Measurements from ENCODE around the gene TBC1D22A. TPM values are rescaled to one million over a fixed set of nuclear protein-coding genes. Genes with fewer than 3 reads are reported as not detected.

The TBC1D22A gene
- total RNA-seq, 6 experiments from 2014 or later: 10.9 to 18.1 (median 14.0) TPM

- no peak overlapping the region for H3K27ac ChIP-seq
- no peak overlapping the region for H3K4me3 ChIP-seq
- 93% methylated on average over 11 of the region's 19 CpGs for WGBS (ENCODE audit: insufficient coverage, low coverage, low lambda C conversion rate, missing lambda C conversion rate)
- DNase-seq (peak in 1 of 3 donors; percentile 39), ATAC-seq (no peak)
- H3K36me3 ChIP-seq: no peaks in the 10 kb centered on the region
- no peaks in the 10 kb centered on the region for H3K27me3 ChIP-seq
- no peak for TF ChIP-seq POLR2A (IDR thresholded peaks at IDR 0.05)
- TF ChIP-seq CTCF (IDR thresholded peaks at IDR 0.05): no peak
- no peaks in the 10 kb centered on the region for H3K9me3 ChIP-seq
- intact Hi-C loops (cut with DNase I): no loop called here
- no peaks in the 10 kb centered on the region for H3K4me1 ChIP-seq
Measured at GRCh38 chr22:46956498-46957215, 194.2 kb downstream of the TBC1D22A start.

GRCh38 chr22:46957521-46957920 is 195.1 kb downstream of the TBC1D22A start:
- Histone ChIP-seq H3K9me3 (no peaks in the 10 kb centered on the region), H3K4me1 (no peaks in the 10 kb centered on the region), H3K27me3 (no peaks in the 10 kb centered on the region), H3K4me3 (no peak overlapping the region), H3K36me3 (no peaks in the 10 kb centered on the region), H3K27ac (no peak overlapping the region)
- WGBS (ENCODE audit: insufficient coverage, low coverage, low lambda C conversion rate, missing lambda C conversion rate): 79% methylated on average over 5 of the region's 12 CpGs
- no peak for ATAC-seq
- no peak for DNase-seq
- TF ChIP-seq POLR2A (IDR thresholded peaks at IDR 0.05) (no peak), CTCF (IDR thresholded peaks at IDR 0.05) (no peak)
- intact Hi-C loops (cut with DNase I): no loop called here

GRCh38 chr22:46958191-46958590 is 195.7 kb downstream of the TBC1D22A start:
- TF ChIP-seq CTCF (IDR thresholded peaks at IDR 0.05) (no peak), POLR2A (IDR thresholded peaks at IDR 0.05) (no peak)
- WGBS (ENCODE audit: insufficient coverage, low coverage, low lambda C conversion rate, missing lambda C conversion rate): 89% methylated on average over 3 of the region's 10 CpGs
- intact Hi-C loops (cut with DNase I): no loop called here

GRCh38 chr22:46958658-46959057 is 196.2 kb downstream of the TBC1D22A start:
- no peaks in the 10 kb centered on the region for H3K36me3 ChIP-seq
- DNase-seq (no peak), ATAC-seq (no peak)
- intact Hi-C loops (cut with DNase I): no loop called here
- WGBS (ENCODE audit: insufficient coverage, low coverage, low lambda C conversion rate, missing lambda C conversion rate): 92% methylated on average over 8 of the region's 10 CpGs
- H3K4me1 ChIP-seq: no peaks in the 10 kb centered on the region
- H3K27me3 ChIP-seq: no peaks in the 10 kb centered on the region
- no peak overlapping the region for H3K27ac ChIP-seq
- no peaks in the 10 kb centered on the region for H3K9me3 ChIP-seq
- no peak overlapping the region for H3K4me3 ChIP-seq
- TF ChIP-seq POLR2A (IDR thresholded peaks at IDR 0.05): no peak

More at GRCh38 chr22:46958191-46958590, 195.7 kb downstream of the TBC1D22A start:
- H3K4me1 ChIP-seq: no peaks in the 10 kb centered on the region
- no peaks in the 10 kb centered on the region for H3K36me3 ChIP-seq
- H3K27ac ChIP-seq: no peak overlapping the region
- H3K9me3 ChIP-seq: no peaks in the 10 kb centered on the region
- ATAC-seq (no peak), DNase-seq (peak in 1 of 3 donors; percentile 46)
- no peak overlapping the region for H3K4me3 ChIP-seq
- no peaks in the 10 kb centered on the region for H3K27me3 ChIP-seq

- TF ChIP-seq CTCF (IDR thresholded peaks at IDR 0.05) (no peak), POLR2A (IDR thresholded peaks at IDR 0.05) (no peak)
- ATAC-seq: peak in 1 of 4 donors; percentile 29
- H3K27me3 ChIP-seq: no peaks in the 10 kb centered on the region
- intact Hi-C loops (cut with DNase I): no loop called here
- no peaks in the 10 kb centered on the region for H3K9me3 ChIP-seq
- H3K27ac ChIP-seq: no peak overlapping the region
- 40% methylated on average over 1 of the region's 13 CpGs for WGBS (ENCODE audit: insufficient coverage, low coverage, low lambda C conversion rate, missing lambda C conversion rate)
- H3K4me3 ChIP-seq: no peak overlapping the region
- DNase-seq: no peak
- no peaks in the 10 kb centered on the region for H3K4me1 ChIP-seq
- H3K36me3 ChIP-seq: no peaks in the 10 kb centered on the region
Measured at GRCh38 chr22:46959369-46959768, 196.9 kb downstream of the TBC1D22A start.

Data from right lobe of liver (tissue), 6 donors.